NCI-H2196 (cell line): Measurements from ENCODE around the gene POLRMT.
"Not testable (repeated sequence)": the region's sequence is repeated elsewhere in the genome, so short reads cannot be mapped to it uniquely, and the experiment has no call there.

Experiments used
- DNase-seq: peaks from one replicate; lab custom pipeline; 2025; ENCODE audit not compliant: unreplicated experiment; lab: John Stamatoyannopoulos, UW

The POLRMT gene

DNA sequence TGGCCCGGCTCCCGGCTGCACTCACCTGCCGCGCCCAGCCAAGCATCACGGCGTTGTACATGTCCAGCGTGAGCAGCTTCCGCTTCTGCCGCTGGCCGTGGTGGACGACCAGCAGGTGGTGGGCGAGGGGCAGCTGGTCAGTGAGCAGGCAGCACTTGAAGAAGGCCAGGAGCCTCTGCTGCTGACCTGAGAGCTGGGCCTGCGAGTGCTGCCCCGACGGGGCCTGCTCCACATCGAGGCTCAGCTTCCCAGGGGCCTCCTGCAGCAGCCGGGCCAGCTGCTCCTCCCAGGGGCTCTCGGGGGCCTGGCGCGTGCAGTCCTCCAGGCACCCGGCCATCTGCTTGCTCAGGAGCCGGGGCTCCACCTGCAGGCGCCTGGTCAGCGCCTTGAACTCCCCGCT, 3.8 kb downstream of the POLRMT start:
- peak; percentile 62 for DNase-seq

DNA sequence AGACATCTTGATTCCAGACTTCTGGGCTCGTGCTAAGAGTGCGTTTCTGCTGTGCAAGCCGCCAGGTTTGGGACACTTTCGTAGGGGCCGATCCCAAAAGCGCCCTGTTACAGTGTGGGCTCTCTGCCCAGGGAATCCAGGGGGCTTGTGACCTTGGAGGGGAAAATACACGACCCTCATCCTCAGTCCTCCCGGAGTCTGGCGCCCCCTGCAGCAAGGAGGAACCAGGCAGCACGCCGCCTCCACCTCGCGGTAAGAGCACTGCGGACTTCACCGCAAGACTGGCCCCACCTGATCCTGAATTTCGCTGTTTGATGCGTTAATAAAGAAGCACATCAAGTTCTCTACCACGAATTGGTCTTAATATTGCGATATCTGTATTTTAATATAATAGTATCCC, 5.2 kb downstream of the POLRMT start:
- DNase-seq, result no peak

- not testable (repeated sequence) for DNase-seq
Measured at GRCh38 chr19:626566-626965, 6.8 kb downstream of the POLRMT start.

- no peak for DNase-seq
Measured at GRCh38 chr19:625257-625656, 8.1 kb downstream of the POLRMT start.

DNA sequence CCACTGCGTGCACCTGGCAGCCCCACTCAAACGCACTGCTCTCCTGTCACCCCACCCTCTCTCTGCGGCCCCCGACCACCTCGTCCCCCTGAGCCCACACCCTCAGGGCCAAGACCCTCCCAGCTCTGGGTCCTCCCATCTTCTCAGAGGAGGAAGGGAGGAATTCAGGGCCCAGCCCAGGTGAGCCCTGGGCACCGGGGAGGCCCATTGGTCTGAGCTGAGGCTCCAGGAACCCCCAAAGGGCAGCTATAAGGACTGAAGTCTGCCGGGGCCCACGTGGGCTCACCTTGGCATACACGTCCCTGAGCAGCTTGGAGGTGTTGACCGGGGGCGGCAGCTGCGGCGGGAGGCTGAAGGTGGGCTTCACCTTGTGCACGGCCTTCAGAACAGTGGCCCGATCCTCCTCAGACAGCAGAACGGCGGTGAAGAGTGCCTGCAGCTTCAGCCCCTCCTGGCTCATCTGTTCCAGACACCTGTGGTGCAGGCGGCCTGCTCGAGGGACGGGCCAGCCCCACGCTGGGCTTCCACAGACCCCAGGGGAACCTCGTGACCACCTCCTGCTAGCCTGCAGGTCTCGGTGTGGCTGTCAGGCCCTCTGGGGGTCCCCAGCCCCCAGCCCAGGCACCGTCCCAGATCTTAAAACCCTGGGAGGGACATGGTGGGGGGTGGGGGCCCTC, 8.8 kb downstream of the POLRMT start:
- DNase-seq, result no peak

DNA sequence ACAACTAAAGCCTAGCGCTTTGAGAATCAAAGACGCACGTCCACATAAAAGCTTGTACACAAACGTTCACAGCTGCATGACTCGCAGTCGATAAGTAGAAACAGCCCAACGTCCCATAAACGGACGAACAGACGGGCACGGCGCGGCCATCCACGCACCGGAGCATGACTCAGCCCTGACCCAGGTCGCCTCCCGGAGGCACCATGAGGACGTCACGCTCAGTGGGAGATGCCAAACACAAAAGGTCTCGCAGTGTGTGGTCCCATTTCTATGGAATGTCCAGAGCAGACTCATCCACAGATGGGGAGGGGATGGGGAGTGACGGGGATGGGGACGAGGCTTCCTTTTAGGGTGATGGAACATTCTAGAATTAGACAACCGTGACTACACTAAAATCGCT, 9.4 kb downstream of the POLRMT start:
- no peak for DNase-seq

DNA sequence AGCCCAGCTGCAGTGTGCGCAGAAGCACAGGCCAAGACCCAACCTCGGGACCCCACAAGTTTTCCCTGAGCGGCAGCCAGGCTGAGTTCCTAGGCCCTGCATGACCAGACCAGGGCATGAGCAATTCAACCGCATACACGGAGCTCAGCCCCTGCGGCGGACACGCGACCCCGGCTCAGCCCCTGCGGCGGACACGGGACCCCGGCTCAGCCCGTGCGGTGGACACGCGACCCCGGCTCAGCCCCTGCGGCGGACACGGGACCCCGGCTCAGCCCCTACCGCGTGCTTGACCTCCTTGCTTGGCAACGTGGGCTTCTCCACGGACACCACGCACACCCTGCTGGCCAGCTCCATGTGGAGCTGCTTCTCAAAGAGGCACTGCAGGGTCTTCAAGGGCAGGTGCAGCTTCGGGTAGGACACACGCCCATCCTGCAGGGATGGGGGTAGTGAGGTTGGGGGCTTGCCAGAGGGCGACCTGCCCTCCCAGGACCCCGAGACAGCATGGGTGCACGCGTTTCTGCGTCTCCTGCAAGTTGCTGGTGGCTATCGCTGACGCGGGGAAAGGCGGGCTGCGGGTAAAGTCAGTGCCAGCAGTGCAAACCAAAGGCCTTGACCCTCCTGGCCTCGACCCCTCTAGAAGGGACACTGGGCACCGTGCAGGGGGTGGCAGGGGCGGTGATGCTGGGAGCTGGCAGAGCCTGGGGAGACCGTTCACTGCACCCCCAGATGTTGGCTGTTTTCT, 10.0 kb downstream of the POLRMT start:
- no peak for DNase-seq

DNA sequence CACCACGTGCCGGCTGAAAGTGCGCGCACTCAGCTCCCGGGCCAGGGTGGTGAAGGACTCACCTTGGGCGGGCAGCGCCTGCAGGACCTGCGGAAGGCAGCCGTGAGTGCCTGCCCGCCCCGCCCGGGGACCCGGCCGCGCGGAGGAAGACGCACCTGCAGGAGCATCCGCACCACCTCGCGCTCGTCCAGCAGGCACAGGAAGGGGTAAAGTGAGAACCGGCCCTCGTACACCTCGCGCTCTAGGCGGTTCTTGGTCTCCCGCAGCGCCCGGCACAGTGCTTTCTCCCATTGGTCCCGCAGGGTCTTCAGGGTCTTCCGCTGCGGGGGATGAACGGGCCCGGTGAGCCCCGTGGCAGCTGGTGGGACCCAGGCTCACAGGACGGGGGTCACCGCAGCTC, 10.7 kb downstream of the POLRMT start:
- DNase-seq, result no peak

GRCh38 chr19:621819-622218, 11.5 kb downstream of the POLRMT start:
- DNase-seq, result no peak

DNA sequence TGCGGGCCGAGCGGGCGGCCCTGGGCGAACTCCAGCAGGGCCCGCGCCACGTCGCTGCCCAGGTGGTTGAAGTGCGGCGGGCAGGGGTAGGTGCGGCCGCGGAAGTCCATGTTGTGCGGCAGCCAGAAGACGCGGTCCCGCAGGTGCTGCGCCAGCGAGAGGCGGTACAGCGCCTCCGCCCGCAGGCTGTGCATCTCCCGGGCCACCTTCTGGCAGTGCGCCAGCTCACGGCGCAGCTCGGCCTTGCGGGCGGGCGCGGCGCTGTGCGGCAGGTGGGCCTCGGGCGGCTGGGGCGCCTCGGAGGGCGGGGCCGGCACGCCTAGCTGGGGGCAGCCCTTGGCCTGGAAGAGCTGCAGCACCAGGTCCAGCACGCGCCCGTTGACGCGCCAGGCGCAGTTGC, 12.1 kb downstream of the POLRMT start:
- DNase-seq, result not testable (repeated sequence)

DNA sequence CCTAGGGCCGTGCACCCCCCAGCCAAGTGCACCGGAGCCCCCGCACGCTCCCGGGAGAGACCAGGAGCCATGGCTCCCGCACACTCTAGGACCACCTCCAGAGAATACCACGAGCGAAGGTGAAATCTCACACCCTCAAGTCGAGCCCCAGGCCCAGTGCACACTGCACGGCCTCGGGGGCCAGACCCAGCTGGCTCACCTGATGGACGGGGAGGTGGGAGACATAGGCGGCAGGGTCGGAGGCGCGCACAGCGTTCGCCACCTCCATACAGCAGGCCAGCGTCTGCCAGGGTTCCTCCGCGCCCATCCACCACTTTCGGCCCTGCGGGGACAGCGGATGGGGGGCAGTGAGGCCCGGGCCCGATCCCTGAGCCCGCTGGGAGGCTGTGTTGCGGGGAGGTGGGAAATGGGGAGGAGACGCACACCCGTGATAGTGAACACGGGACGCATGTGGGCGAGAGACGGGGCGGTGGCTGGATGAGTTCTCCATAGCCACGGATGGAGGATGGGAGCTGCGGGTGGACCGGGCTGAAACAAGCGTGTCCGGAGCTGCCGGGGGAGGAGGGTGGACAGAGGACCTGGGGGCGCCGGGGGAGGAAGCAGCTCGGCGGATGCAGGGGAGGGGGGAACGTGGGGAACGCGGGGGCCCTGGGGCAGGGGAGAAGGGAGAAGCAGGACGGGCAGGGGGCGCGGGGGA, 13.0 kb downstream of the POLRMT start:
- no peak for DNase-seq

DNA sequence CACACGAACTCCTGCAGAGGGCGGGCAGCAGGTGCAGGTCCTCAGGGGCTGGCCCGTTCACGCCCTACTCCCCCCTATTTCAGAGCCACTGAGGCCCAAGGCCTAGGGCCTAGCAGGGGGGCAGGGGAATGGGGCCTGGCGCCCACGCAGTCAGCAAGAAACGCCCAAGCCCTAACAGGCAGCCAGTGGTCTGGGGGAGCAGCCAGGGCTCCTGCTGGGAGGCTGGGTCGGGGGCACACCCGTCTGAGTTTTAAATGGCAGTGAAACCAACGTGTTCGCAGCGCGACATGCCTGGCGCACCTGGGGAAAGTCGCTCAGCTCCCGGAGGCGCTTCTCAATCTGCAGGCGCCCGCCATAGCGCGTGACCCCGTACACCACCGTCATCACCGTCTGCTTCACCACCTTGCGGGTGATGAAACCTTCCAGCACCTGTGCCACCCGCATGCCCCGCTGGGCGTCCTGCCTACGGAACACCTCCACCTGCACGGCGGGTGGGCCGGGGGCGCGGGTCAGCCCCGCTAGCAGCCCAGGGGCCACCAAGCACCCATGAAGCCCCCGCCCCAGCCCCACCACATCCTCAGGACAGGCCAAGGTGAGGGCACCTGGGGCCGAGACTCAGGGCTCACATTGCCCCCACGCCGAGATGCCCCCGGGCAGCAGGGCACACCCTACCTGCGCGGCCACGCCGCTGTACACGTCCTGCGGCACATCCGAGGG, 13.9 kb downstream of the POLRMT start:
- DNase-seq, result no peak

GRCh38 chr19:618674-619285, 14.6 kb downstream of the POLRMT start:
- DNase-seq, result no peak

- DNase-seq, result no peak
Measured at GRCh38 chr19:618247-618619, 15.1 kb downstream of the POLRMT start.

GRCh38 chr19:617551-618246, 15.6 kb downstream of the POLRMT start:
- no peak for DNase-seq

- DNase-seq, result no peak
Measured at GRCh38 chr19:616747-617526, 16.4 kb downstream of the POLRMT start.

DNA sequence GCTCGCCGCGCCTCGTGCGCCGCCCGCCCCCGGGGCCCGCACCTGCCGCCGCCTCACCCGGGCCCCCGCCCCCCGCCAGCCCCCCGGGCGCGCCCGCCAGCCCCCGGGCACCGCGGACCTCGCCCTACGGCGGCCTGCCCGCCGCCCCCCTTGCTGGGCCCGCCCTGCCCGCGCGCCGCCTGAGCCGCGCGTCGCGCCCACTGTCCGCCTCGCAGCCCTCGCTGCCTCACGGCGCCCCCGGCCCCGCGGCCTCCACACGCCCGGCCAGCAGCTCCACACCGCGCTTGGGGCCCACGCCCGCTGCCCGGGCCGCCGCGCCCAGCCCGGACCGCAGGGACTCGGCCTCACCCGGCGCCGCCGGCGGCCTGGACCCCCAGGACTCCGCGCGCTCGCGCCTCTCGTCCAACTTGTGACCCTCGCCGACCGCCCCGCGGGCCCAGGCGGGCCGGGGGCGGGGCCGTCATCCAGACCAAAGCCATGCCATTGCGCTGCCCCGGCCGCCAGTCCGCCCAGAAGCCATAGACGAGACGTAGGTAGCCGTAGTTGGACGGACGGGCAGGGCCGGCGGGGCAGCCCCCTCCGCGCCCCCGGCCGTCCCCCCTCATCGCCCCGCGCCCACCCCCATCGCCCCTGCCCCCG, 17.2 kb downstream of the POLRMT start:
- no peak for DNase-seq

DNA sequence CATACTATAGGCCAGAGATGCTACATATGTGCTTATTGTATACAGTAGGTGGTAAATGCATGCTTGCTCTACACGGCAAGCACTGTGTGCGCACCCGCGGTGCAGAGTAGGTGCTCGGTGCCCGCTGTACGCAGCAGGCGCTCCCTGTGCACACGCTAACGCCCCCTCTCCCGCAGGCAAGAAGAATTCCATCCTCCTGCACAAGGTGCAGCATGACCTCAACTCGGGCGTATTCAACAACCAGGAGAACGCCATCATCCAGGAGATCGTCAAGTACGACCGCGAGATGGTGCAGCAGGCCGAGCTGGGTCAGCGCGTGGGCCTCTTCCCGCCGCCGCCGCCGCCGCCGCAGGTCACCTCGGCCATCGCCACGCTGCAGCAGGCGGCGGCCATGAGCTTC, 17.7 kb downstream of the POLRMT start:
- DNase-seq, result no peak
